ENCODE data around the gene C6orf163.
"Not testable (repeated sequence)": the region's sequence is repeated elsewhere in the genome, so short reads cannot be mapped to it uniquely, and the experiment has no call there.

C6orf163 gene

DNA sequence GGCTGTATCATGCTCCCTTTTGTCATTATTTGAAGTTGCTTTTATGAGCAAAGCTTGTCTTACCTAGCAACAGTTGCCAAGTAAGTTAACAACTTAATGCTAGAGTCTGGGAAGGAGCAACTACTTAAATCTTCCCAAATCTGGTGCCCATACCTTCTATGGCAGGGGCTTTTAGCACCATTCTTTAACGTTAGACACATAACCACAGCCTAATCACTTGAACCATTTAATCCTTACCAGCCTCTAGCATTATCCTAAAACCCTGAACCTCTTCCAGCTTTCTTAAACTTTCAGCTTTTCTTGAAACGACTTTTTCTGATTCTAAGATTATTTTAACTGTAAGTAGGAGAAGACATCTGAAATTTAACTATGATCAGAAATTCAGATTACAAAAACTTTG lies at the start of gene C6orf163:
TSS of gene C6orf163 (plus strand) at position 83 of the 400 bp plus-strand sequence. CDS start at position 370, 287 bp downstream.
- Histone ChIP-seq H3K9me3 (ENCODE audit: control insufficient read depth, insufficient read depth, low read depth, low read length) (no peaks in the 10 kb centered on the region), H3K27me3 (ENCODE audit: control insufficient read depth, insufficient read depth, low read length) (no peaks in the 10 kb centered on the region), H3K27ac (ENCODE audit: low read depth, low read length) (no peak within 1 kb of the TSS), H3K36me3 (ENCODE audit: control insufficient read depth, insufficient read depth, low read length) (no peaks in the 10 kb centered on the region), H3K9ac (ENCODE audit: low read length) (no peak within 1 kb of the TSS), H3K4me3 (ENCODE audit: low read depth, low read length) (no peak within 1 kb of the TSS), H3K4me1 (ENCODE audit: control insufficient read depth, insufficient read depth, low read length) (no peaks in the 10 kb centered on the region)

DNA sequence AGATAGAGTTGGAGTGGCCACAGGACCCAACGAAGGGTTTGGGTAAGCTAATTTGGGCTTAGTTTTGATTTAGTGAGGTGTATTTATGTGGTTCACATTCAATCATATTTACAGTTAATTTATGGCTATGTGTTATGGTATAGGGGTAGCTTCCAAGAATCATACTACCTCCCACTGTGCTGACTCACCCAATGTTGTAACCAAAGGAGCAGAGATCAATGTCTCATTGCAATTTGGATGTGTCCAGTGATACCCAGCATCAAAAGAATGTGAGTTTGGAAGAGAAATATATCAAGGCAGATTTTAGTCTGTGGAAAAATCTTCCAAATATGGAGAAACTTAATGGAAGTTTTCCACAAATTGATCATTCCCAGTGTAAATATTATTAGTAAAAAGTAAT lies 47.5 kb upstream of the C6orf163 start:
- H3K4me1 ChIP-seq (ENCODE audit: control insufficient read depth, insufficient read depth, low read length), result no peaks in the 10 kb centered on the region
- no peaks in the 10 kb centered on the region for H3K36me3 ChIP-seq (ENCODE audit: control insufficient read depth, insufficient read depth, low read length)
- H3K9me3 ChIP-seq (ENCODE audit: control insufficient read depth, insufficient read depth, low read depth, low read length), result no peaks in the 10 kb centered on the region
- no peak overlapping the region for H3K4me3 ChIP-seq (ENCODE audit: low read depth, low read length)
- H3K27me3 ChIP-seq (ENCODE audit: control insufficient read depth, insufficient read depth, low read length), result no peaks in the 10 kb centered on the region
- no peak overlapping the region for H3K9ac ChIP-seq (ENCODE audit: low read length)
- no peak overlapping the region for H3K27ac ChIP-seq (ENCODE audit: low read depth, low read length)

DNA sequence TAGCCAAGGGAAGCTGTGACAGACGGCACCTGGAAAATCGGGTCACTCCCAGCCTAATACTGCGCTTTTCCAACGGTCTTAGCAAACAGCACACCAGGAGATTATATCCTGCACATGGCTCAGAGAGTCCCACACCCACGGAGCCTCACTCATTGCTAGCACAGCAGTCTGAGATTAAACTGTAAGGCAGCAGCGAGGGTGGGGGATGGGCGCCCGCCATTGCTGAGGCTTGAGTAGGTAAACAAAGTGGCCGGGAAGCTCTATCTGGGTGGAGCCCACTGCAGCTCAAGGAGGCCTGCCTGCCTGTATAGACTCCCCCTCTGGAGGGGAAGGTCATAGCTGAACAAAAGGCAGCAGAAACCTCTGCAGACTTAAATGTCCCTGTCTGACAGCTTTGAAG lies 43.3 kb upstream of the C6orf163 start:
- not testable (repeated sequence) for H3K4me1 ChIP-seq (ENCODE audit: control insufficient read depth, insufficient read depth, low read length); H3K27me3 ChIP-seq (ENCODE audit: control insufficient read depth, insufficient read depth, low read length); H3K4me3 ChIP-seq (ENCODE audit: low read depth, low read length); H3K9ac ChIP-seq (ENCODE audit: low read length); H3K9me3 ChIP-seq (ENCODE audit: control insufficient read depth, insufficient read depth, low read depth, low read length); H3K36me3 ChIP-seq (ENCODE audit: control insufficient read depth, insufficient read depth, low read length); H3K27ac ChIP-seq (ENCODE audit: low read depth, low read length)

DNA sequence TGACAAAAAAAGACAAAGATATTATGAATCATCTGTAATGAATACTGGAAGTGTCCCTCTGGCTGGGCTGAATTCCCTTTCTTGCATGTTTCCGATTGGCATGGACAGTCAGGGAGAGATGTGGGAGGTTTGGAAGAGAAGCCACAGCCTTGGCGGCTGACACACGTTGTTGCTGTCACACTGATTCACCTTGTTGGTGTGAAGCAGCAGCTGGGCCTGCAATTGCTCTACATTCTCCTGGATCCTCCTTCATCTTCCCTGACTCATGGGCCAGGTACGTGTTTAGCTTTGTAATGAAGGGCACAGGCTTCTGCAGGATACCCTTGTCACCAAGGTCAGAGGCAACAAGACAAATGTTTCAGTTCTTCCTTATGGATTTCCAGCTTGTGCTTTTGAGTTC lies 35.6 kb upstream of the C6orf163 start:
- no peaks in the 10 kb centered on the region for H3K9me3 ChIP-seq (ENCODE audit: control insufficient read depth, insufficient read depth, low read depth, low read length)
- H3K4me3 ChIP-seq (ENCODE audit: low read depth, low read length), result no peak overlapping the region
- H3K9ac ChIP-seq (ENCODE audit: low read length), result no peak overlapping the region
- H3K27ac ChIP-seq (ENCODE audit: low read depth, low read length), result no peak overlapping the region
- no peaks in the 10 kb centered on the region for H3K4me1 ChIP-seq (ENCODE audit: control insufficient read depth, insufficient read depth, low read length)
- no peaks in the 10 kb centered on the region for H3K36me3 ChIP-seq (ENCODE audit: control insufficient read depth, insufficient read depth, low read length)
- H3K27me3 ChIP-seq (ENCODE audit: control insufficient read depth, insufficient read depth, low read length), result no peaks in the 10 kb centered on the region

DNA sequence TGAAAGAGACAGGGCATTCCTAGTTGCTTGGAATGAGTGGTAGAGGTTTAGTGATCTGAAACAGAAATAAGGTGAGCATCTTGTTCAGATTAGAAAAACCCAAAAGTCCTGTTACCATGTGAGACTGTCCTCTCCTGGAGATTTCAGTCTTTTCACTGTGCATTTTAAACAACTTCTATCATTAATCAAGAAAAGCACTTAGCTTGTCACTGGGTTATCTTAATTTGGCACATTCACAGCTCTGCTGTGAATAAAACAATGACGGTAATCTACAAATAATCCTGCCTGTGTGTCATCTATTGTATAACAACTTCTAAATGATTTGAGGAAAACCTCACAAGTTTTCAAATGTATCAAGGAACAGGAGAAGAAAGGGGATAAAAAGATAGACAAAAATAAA lies 31.8 kb upstream of the C6orf163 start:
- no peak overlapping the region for H3K27ac ChIP-seq (ENCODE audit: low read depth, low read length)
- H3K36me3 ChIP-seq (ENCODE audit: control insufficient read depth, insufficient read depth, low read length), result no peaks in the 10 kb centered on the region
- H3K27me3 ChIP-seq (ENCODE audit: control insufficient read depth, insufficient read depth, low read length), result no peaks in the 10 kb centered on the region
- no peaks in the 10 kb centered on the region for H3K9me3 ChIP-seq (ENCODE audit: control insufficient read depth, insufficient read depth, low read depth, low read length)
- no peaks in the 10 kb centered on the region for H3K4me1 ChIP-seq (ENCODE audit: control insufficient read depth, insufficient read depth, low read length)
- no peak overlapping the region for H3K4me3 ChIP-seq (ENCODE audit: low read depth, low read length)
- H3K9ac ChIP-seq (ENCODE audit: low read length), result no peak overlapping the region

DNA sequence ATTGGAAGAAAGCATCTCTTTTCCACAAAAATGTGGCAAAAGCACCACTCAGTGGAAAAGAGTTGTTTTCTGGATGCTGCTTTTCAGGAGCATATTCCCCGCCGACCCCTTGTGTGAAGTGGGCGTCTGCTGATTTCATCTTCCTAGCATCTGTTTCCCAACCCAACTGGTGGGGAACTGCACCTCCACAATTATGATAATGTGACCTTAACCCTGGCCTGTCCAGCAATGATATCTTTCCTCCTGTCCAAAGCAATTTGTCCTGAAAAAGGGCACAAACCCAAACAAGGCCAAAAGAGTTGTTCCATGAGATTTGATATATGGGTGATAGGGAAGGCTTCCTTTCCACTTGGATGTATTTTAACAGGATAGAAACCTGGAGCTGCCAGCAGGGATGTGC lies 29.5 kb upstream of the C6orf163 start:
- Histone ChIP-seq H3K9me3 (ENCODE audit: control insufficient read depth, insufficient read depth, low read depth, low read length) (no peaks in the 10 kb centered on the region), H3K27ac (ENCODE audit: low read depth, low read length) (no peak overlapping the region), H3K27me3 (ENCODE audit: control insufficient read depth, insufficient read depth, low read length) (no peaks in the 10 kb centered on the region), H3K36me3 (ENCODE audit: control insufficient read depth, insufficient read depth, low read length) (no peaks in the 10 kb centered on the region), H3K4me3 (ENCODE audit: low read depth, low read length) (no peak overlapping the region), H3K4me1 (ENCODE audit: control insufficient read depth, insufficient read depth, low read length) (no peaks in the 10 kb centered on the region), H3K9ac (ENCODE audit: low read length) (no peak overlapping the region)

DNA sequence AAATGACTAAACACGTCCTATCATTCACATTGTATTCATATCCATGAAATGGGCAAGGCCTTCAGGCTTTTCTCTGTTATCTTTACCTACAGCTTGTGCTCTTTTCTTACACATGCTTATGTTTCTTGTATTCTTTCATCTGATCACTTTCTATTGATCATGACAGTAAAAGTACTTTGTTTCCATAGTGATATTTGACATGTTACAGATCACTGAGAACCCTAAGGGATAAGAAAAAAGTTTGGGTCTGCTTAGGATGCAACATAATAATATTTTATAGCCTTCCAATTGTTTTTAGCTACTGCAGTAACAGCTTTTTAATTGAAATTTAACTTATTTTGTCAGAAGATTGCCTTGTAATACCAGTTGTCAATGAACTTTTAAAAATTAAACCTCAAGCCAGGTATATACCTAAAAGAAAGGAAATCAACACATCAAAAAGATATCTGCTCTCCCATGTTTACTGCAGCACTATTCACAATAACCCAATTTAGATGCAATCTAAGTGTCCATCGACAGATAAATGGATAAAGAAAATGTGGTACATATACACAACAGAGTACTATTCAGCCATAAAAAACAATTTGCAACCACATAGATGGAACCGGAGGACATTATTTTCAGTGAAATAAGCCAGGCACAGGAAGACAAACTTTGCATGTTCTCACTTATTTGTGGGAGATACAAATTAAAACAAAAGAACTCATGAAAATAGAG lies 25.2 kb upstream of the C6orf163 start:
- no peak overlapping the region for H3K27ac ChIP-seq (ENCODE audit: low read depth, low read length)
- no peaks in the 10 kb centered on the region for H3K27me3 ChIP-seq (ENCODE audit: control insufficient read depth, insufficient read depth, low read length)
- H3K9me3 ChIP-seq (ENCODE audit: control insufficient read depth, insufficient read depth, low read depth, low read length), result no peaks in the 10 kb centered on the region
- H3K9ac ChIP-seq (ENCODE audit: low read length), result no peak overlapping the region
- no peaks in the 10 kb centered on the region for H3K36me3 ChIP-seq (ENCODE audit: control insufficient read depth, insufficient read depth, low read length)
- no peaks in the 10 kb centered on the region for H3K4me1 ChIP-seq (ENCODE audit: control insufficient read depth, insufficient read depth, low read length)
- no peak overlapping the region for H3K4me3 ChIP-seq (ENCODE audit: low read depth, low read length)

DNA sequence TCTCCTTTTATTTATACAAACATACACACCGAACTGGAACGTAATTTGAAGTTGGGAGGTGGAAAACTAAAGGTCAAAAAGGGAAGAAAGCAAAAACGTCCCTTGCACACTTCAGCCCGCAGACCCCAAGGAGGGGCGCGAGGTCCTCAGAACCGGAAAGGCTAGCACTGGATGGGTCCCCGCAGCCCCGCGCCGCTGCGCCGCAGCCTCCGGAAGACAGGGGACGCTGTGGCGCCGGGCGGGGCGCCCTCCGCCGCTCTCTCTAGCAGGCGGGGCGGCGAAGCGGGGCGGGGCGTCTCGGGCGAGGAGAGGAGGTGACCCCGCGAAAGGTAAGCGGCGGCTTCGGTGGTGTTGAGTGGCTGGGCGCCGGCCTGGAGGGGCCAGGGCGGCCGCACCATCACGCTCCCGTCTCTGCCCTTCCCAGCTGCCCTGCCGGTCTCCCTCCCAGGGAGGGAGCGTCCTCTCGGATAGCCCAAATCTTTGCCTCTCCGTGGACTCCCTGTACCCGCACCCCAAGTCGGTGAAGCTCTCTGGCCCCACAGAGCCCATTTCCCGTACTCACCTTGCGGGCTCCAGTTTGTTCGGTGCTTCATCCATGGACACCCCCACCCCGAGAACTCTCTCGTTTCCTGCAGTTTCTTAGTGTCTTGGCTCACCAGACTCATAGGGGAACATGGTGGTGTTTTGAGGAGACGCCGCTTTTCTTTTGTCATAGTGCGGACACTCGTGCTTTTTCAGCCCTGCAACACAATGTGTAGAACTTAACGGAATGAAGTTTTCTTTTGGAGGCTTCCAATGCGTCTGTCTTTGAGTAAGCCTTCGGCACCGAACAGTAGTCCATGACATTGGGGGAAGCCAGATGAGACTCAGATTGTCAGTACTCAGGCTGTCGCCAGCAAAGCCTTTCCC lies 22.1 kb upstream of the C6orf163 start, which contains the start of gene SMIM8:
TSS of gene SMIM8 (plus strand) at position 285 of the 909 bp plus-strand sequence. CDS start 14,444 bp downstream, outside the sequence.
- no peaks in the 10 kb centered on the region for H3K36me3 ChIP-seq (ENCODE audit: control insufficient read depth, insufficient read depth, low read length)
- no peaks in the 10 kb centered on the region for H3K9me3 ChIP-seq (ENCODE audit: control insufficient read depth, insufficient read depth, low read depth, low read length)
- peak within 1 kb of the TSS; percentile 64; the same call in 1 of the 2 replicates for H3K27ac ChIP-seq (ENCODE audit: low read depth, low read length)
- no peaks in the 10 kb centered on the region for H3K4me1 ChIP-seq (ENCODE audit: control insufficient read depth, insufficient read depth, low read length)
- H3K27me3 ChIP-seq (ENCODE audit: control insufficient read depth, insufficient read depth, low read length), result no peaks in the 10 kb centered on the region
- peak within 1 kb of the TSS; percentile 99 for H3K4me3 ChIP-seq (ENCODE audit: low read depth, low read length)
- H3K9ac ChIP-seq (ENCODE audit: low read length), result peak within 1 kb of the TSS; percentile 95

DNA sequence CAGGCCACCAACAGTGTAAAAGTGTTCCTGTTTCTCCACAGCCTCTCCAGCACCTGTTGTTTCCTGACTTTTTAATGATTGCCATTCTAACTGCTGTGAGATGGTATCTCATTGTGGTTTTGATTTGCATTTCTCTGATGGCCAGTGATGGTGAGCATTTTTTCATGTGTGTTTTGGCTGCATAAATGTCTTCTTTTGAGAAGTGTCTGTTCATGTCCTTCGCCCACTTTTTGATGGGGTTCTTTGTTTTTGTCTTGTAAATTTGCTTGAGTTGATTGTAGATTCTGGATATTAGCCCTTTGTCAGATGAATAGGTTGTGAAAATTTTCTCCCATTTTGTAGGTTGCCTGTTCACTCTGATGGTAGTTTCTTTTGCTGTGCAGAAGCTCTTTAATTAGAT lies 20.7 kb upstream of the C6orf163 start:
- not testable (repeated sequence) for H3K9me3 ChIP-seq (ENCODE audit: control insufficient read depth, insufficient read depth, low read depth, low read length); H3K27ac ChIP-seq (ENCODE audit: low read depth, low read length); H3K36me3 ChIP-seq (ENCODE audit: control insufficient read depth, insufficient read depth, low read length); H3K4me1 ChIP-seq (ENCODE audit: control insufficient read depth, insufficient read depth, low read length); H3K27me3 ChIP-seq (ENCODE audit: control insufficient read depth, insufficient read depth, low read length); H3K4me3 ChIP-seq (ENCODE audit: low read depth, low read length); H3K9ac ChIP-seq (ENCODE audit: low read length)

DNA sequence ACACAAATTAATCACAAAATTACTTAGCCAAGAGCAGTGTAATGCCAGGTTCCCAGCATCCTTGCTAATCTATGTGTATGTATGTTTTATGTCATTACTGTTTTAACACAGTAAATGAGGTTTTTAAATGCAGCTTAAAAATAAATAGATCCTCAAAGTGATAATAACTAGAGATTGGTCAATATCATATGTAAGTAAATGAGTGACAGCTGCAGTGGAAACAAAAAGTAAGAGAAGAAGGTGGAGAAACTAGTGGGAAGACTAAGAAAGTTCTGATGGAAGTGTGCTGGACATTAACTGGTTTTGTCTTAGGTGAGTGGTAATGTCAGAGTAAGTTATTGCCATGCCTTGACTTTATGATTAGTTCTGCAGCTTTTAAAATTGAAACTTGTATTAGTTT lies 13.7 kb upstream of the C6orf163 start:
- Histone ChIP-seq H3K27me3 (ENCODE audit: control insufficient read depth, insufficient read depth, low read length) (no peaks in the 10 kb centered on the region), H3K27ac (ENCODE audit: low read depth, low read length) (no peak overlapping the region), H3K36me3 (ENCODE audit: control insufficient read depth, insufficient read depth, low read length) (no peaks in the 10 kb centered on the region), H3K4me3 (ENCODE audit: low read depth, low read length) (no peak overlapping the region), H3K9me3 (ENCODE audit: control insufficient read depth, insufficient read depth, low read depth, low read length) (no peaks in the 10 kb centered on the region), H3K4me1 (ENCODE audit: control insufficient read depth, insufficient read depth, low read length) (peaks cover under 1% of the 10 kb centered on the region; the same call in 1 of the 2 replicates), H3K9ac (ENCODE audit: low read length) (no peak overlapping the region)

DNA sequence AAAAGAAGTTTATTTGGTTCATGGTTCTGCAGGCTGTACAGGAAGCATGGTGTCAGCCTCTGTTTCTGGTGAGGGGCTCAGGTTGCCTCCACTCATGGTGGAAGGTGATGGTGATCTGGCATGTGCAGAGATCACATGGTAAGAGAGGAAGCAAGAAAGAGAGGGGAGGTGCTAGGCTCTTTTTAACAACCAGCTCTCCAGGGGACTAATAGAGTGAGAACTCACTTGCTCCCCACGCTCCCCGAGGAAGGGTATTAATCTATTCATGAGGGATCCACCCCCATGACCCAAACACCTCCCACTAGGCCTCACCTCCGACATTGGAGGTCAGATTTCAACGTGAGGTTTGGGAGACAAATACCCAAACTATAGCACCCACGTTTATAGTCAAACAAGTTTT lies 11.6 kb upstream of the C6orf163 start:
- Histone ChIP-seq H3K36me3 (ENCODE audit: control insufficient read depth, insufficient read depth, low read length) (no peaks in the 10 kb centered on the region), H3K9me3 (ENCODE audit: control insufficient read depth, insufficient read depth, low read depth, low read length) (no peaks in the 10 kb centered on the region), H3K27ac (ENCODE audit: low read depth, low read length) (no peak overlapping the region), H3K9ac (ENCODE audit: low read length) (no peak overlapping the region), H3K4me1 (ENCODE audit: control insufficient read depth, insufficient read depth, low read length) (peaks cover 6% of the 10 kb centered on the region; the same call in 1 of the 2 replicates), H3K27me3 (ENCODE audit: control insufficient read depth, insufficient read depth, low read length) (no peaks in the 10 kb centered on the region), H3K4me3 (ENCODE audit: low read depth, low read length) (no peak overlapping the region)
